ENCODE data around the gene WIPF2.

The WIPF2 gene

GRCh38 chr17:40330850-40331470 lies 111.9 kb downstream of the WIPF2 start:
- no peak for DNase-seq

GRCh38 chr17:40331743-40332641 lies 112.9 kb downstream of the WIPF2 start:
- DNase-seq = no peak

Measured in activated T-cell treated with anti-CD3 and anti-CD28 coated beads for 4 hours (primary cell).